GM23338 (cell line): ENCODE measurements around the gene SYT7. TPM values are rescaled to one million over a fixed set of nuclear protein-coding genes. Genes with fewer than 3 reads are reported as not detected.
A peak's percentile ranks its signal among the peaks of the same experiment; 100 is the strongest.

Experiments used
- ATAC-seq: fragments of 200-7000 bp; cut with Tn5 transposase; 3 replicates; pipeline ENCODE4 v1.9.1; 2020
- DNase-seq: peaks from one replicate; pipeline ENCODE4 v3.0.0-alpha.2; 2015; ENCODE audit warnings: low spot score
- H2AFZ ChIP-seq: fragments of 200-600 bp; sonication (generic); 2 replicates; pipeline ENCODE4 v1.8.0; 2016; ENCODE audit warnings: antibody characterized with exemption, mild to moderate bottlenecking, moderate library complexity
- H3F3A ChIP-seq: fragments of 200-600 bp; sonication (generic); replicated peaks from 2 replicates; pipeline ENCODE4 v1.8.0; 2017; ENCODE audit warnings: antibody characterized with exemption, mixed run types, low read depth
- H3K27ac ChIP-seq: fragments of 200-600 bp; sonication (generic); 2 replicates; pipeline ENCODE4 v1.6.1; 2016; ENCODE audit warnings: low read depth
- H3K27me3 ChIP-seq: fragments of 200-600 bp; sonication (generic); 2 replicates; pipeline ENCODE4 v1.8.0; 2016; ENCODE audit warnings: mild to moderate bottlenecking, mixed run types, moderate library complexity; ENCODE audit not compliant: insufficient read depth
- H3K36me3 ChIP-seq: fragments of 200-600 bp; sonication (generic); 2 replicates; pipeline ENCODE4 v1.8.0; 2016; ENCODE audit warnings: mild to moderate bottlenecking; ENCODE audit not compliant: insufficient read depth
- H3K4me1 ChIP-seq: fragments of 200-600 bp; sonication (generic); 2 replicates; pipeline ENCODE4 v1.8.0; 2016; ENCODE audit warnings: mild to moderate bottlenecking, moderate library complexity; ENCODE audit not compliant: insufficient read depth
- H3K4me2 ChIP-seq: fragments of 200-600 bp; sonication (generic); 2 replicates; pipeline ENCODE4 v1.7.1; 2017; ENCODE audit warnings: mixed run types
- H3K4me3 ChIP-seq: fragments of 200-600 bp; sonication (generic); 2 replicates; pipeline ENCODE4 v1.6.1; 2016; ENCODE audit warnings: mixed run types
- H3K79me2 ChIP-seq: fragments of 200-600 bp; sonication (generic); replicated peaks from 2 replicates; pipeline ENCODE4 v1.8.0; 2017; ENCODE audit warnings: mild to moderate bottlenecking; ENCODE audit not compliant: insufficient read depth
- H3K9me2 ChIP-seq: fragments of 200-600 bp; sonication (generic); 2 replicates; pipeline ENCODE4 v1.8.0; 2017; ENCODE audit not compliant: insufficient read depth
- H4K20me1 ChIP-seq: fragments of 200-600 bp; sonication (generic); replicated peaks from 2 replicates; pipeline ENCODE4 v1.8.0; 2017; ENCODE audit warnings: mild to moderate bottlenecking; ENCODE audit not compliant: insufficient read depth
- H3K27ac Mint-ChIP-seq: 2 replicates; pipeline ENCODE4 v1.8.0; 2020; ENCODE audit warnings: inconsistent platforms, mild to moderate bottlenecking, moderate library complexity, mixed read lengths
- H3K27me3 Mint-ChIP-seq: 3 replicates; pipeline ENCODE4 v1.8.0; 2022; ENCODE audit warnings: low read depth, mild to moderate bottlenecking, moderate library complexity, mixed read lengths, inconsistent platforms; ENCODE audit not compliant: insufficient read depth, poor library complexity
- H3K36me3 Mint-ChIP-seq: 3 replicates; pipeline ENCODE4 v1.8.0; 2021; ENCODE audit warnings: low read depth, mild to moderate bottlenecking, inconsistent platforms, moderate library complexity, mixed read lengths
- H3K4me1 Mint-ChIP-seq: 3 replicates; pipeline ENCODE4 v1.8.0; 2020; ENCODE audit warnings: mild to moderate bottlenecking, inconsistent platforms, mixed read lengths
- H3K4me3 Mint-ChIP-seq: 3 replicates; pipeline ENCODE4 v1.8.0; 2021; ENCODE audit warnings: moderate library complexity, mild to moderate bottlenecking, inconsistent platforms, mixed read lengths
- H3K9me3 Mint-ChIP-seq: 3 replicates; pipeline ENCODE4 v1.8.0; 2020; ENCODE audit warnings: moderate library complexity, mild to moderate bottlenecking, inconsistent platforms, mixed read lengths
- CREB1 ChIP-seq: fragments of 250-450 bp; sonication (Bioruptor Pico); IDR thresholded peaks from 2 replicates; pipeline ENCODE4 v1.5.0; 2020; ENCODE audit warnings: low read depth, mild to moderate bottlenecking, moderate library complexity
- EZH2 ChIP-seq: fragments of 200-600 bp; sonication (generic); IDR thresholded peaks from one replicate; pipeline ENCODE4 v1.8.0; 2017; ENCODE audit warnings: antibody characterized with exemption, mild to moderate bottlenecking, low read depth; ENCODE audit not compliant: unreplicated experiment
- JUNB ChIP-seq: IDR thresholded peaks from one replicate; pipeline ENCODE4 v1.6.1; 2016; ENCODE audit warnings: antibody characterized with exemption; ENCODE audit not compliant: unreplicated experiment
- POLR2AphosphoS5 ChIP-seq: IDR thresholded peaks from 2 replicates; pipeline ENCODE4 v1.6.1; 2016; ENCODE audit warnings: antibody characterized with exemption, low read depth
- STAT1 ChIP-seq: IDR thresholded peaks from one replicate; pipeline ENCODE4 v1.6.1; 2016; ENCODE audit warnings: antibody characterized with exemption; ENCODE audit not compliant: unreplicated experiment
- ZNF331 ChIP-seq: fragments of 250-450 bp; sonication (Bioruptor Pico); IDR thresholded peaks from 2 replicates; pipeline ENCODE4 v1.5.0; 2020; ENCODE audit warnings: low read depth, mild to moderate bottlenecking, moderate library complexity
- polyA plus RNA-seq: library from polyadenylated mRNA; unstranded; fragments of >200 nt; fragmentation: Nextera tagmentation; extraction: Ambion mirVana; gene quantifications from 2 replicates; pipeline ENCODE4 v1.2.1, GENCODE V29; 2016
- total RNA-seq: library from RNA; depleted of rRNA; stranded (reverse); fragments of >200 nt; shearing (Covaris generic); gene quantifications from 2 replicates; pipeline ENCODE4 v1.2.3, GENCODE V29; 2014
- TF ChIP-seq, protein P1 (sequence below), 2 experiments: fragments of 200-600 bp in 1 of 2; sonication (generic) in 1 of 2; conservative IDR thresholded peaks; 2 replicates each; pipeline versions ENCODE4 v1.5.1 to v1.6.1; 2016 to 2017; ENCODE audit warnings: antibody characterized with exemption in 2 of 2, low read depth in 2 of 2, mild to moderate bottlenecking in 2 of 2, moderate library complexity in 1 of 2
- TF ChIP-seq, protein P2 (sequence below): IDR thresholded peaks from 2 replicates; pipeline ENCODE4 v1.6.1; 2016; ENCODE audit warnings: antibody characterized with exemption
- TF ChIP-seq, protein P3 (sequence below): IDR thresholded peaks from one replicate; pipeline ENCODE4 v1.6.1; 2018; ENCODE audit warnings: antibody characterized with exemption; ENCODE audit not compliant: unreplicated experiment

The SYT7 gene
- total and polyA plus RNA-seq, 2 experiments from 2014 or later: 1.6 to 10.3 TPM

DNA sequence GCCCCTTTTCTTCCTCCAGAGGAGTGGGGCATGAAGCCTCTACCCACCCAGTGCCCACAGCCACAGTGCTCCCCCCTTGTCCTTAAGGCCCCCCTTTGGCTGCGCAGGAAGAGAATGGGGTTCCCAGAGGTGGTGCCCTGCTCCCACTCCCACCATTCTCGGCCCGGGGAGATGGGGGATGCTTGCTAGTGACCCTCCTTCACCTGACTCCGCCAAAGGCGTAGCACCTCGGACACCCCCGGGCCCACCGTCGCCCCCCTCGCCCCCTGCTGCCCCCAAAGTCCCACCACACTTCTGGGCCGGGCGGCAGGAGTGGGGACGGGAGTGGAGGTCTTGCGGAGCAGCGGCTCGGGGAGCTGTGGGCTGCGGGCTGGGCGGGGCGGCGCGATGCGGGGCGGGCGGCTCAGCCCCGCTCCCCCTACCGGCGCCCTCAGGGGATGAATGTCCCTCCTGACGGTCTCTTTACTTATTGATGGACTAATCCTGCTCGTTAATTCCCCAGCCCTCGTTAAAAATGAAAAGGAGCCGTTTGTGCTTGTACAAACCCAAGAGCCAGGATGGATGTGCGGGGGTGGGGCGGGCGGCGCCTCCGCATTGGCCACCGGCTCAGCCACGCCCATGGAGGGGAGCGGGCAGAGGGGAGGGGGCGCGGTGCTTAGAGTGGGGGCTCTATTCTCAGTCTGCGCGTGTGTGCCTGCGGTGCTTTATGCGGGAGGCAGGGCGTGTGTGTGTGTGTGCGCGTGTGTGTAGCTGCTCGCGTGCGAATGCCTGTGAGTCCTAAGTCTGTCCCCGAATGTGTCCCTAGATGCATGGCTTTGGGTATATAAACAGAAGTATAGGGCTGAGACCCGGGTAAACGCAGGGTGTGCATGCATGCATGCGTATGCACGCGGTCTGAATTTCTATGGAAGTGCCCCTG is 25.6 kb downstream of the SYT7 start:
- Mint-ChIP-seq H3K4me3 (peak overlapping the region; percentile 72), H3K27ac (no peak overlapping the region), H3K9me3 (no peaks in the 10 kb centered on the region; the same call in 2 of the 3 replicates), H3K27me3 (peaks cover 42% of the 10 kb centered on the region), H3K4me1 (peaks cover 49% of the 10 kb centered on the region), H3K36me3 (no peaks in the 10 kb centered on the region; the same call in 2 of the 3 replicates)
- peaks cover 10% of the 10 kb centered on the region; the same call in 1 of the 2 replicates for H3K4me1 ChIP-seq
- H3K79me2 ChIP-seq: no peaks in the 10 kb centered on the region
- peak overlapping the region; percentile 71 for H3K4me3 ChIP-seq
- H3K9me2 ChIP-seq: no peaks in the 10 kb centered on the region
- no peaks in the 10 kb centered on the region for H4K20me1 ChIP-seq
- peak; percentile 68 for DNase-seq
- peaks cover 17% of the 10 kb centered on the region for H3K27me3 ChIP-seq
- peak overlapping the region; percentile 93; the same call in 1 of the 2 replicates for H2AFZ ChIP-seq
- no peaks in the 10 kb centered on the region for H3F3A ChIP-seq
- no peak overlapping the region for H3K27ac ChIP-seq
- peak overlapping the region; percentile 91 for H3K4me2 ChIP-seq
- TF ChIP-seq, protein P1, sequence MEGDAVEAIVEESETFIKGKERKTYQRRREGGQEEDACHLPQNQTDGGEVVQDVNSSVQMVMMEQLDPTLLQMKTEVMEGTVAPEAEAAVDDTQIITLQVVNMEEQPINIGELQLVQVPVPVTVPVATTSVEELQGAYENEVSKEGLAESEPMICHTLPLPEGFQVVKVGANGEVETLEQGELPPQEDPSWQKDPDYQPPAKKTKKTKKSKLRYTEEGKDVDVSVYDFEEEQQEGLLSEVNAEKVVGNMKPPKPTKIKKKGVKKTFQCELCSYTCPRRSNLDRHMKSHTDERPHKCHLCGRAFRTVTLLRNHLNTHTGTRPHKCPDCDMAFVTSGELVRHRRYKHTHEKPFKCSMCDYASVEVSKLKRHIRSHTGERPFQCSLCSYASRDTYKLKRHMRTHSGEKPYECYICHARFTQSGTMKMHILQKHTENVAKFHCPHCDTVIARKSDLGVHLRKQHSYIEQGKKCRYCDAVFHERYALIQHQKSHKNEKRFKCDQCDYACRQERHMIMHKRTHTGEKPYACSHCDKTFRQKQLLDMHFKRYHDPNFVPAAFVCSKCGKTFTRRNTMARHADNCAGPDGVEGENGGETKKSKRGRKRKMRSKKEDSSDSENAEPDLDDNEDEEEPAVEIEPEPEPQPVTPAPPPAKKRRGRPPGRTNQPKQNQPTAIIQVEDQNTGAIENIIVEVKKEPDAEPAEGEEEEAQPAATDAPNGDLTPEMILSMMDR (conservative IDR thresholded peaks at IDR 0.05; ENCODE audit: low read depth in 2 of 2): peak in 1 of 2 experiments; percentile 37; a peak in 2 of 4 replicates
- TF ChIP-seq STAT1 (no peak), POLR2AphosphoS5 (0 out of 2 replicates have a peak, but pooled peaks have one; percentile 32)
- ATAC-seq: peak; percentile 76
- H3K36me3 ChIP-seq: no peaks in the 10 kb centered on the region

DNA sequence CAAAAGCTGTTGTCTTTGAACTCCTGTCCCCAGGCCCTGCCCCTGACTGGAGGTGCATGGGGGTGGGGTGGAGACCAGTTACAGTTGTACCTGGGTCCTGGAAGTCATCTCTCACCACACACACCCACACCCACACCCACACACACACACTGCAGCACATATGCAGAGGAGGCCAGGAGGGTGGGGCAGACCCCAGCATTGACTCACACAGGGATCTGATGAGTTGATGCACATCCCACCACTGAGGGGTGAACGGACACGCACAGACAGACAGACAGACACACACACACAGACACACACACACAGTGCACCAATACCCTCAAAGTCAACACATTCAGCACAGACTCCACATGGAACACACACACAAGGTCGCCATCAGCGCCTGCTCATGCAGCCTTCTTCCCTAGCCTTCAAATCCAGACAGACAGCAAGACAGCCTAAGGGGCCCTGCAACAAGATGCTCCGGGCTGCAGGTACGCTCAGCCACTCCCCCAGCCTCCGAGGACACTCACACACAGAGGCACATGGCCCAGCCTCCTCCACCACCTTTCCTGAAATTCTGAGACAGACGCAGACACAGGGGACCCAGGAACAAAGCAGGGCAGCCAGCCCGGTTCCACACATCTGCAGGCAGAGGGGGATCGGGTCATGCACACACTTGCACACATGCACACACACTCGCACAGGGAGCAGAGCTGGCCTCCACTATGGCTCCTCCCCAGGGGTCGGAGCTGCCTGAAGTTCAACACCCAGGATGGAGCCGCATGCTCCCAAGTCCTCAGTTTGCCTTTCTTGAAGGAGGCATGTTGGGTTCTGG is 26.5 kb downstream of the SYT7 start:
- Histone ChIP-seq H3K79me2 (no peaks in the 10 kb centered on the region), H3K4me2 (peak overlapping the region; percentile 91), H3K27me3 (peaks cover 17% of the 10 kb centered on the region), H3F3A (no peaks in the 10 kb centered on the region), H3K27ac (no peak overlapping the region), H3K9me2 (no peaks in the 10 kb centered on the region), H4K20me1 (no peaks in the 10 kb centered on the region), H3K36me3 (no peaks in the 10 kb centered on the region), H3K4me3 (peak overlapping the region; percentile 71), H3K4me1 (peaks cover 10% of the 10 kb centered on the region; the same call in 1 of the 2 replicates), H2AFZ (no peak overlapping the region; the same call in 1 of the 2 replicates)
- H3K27me3 Mint-ChIP-seq: peaks cover 42% of the 10 kb centered on the region
- ATAC-seq (peak; percentile 9), DNase-seq (no peak)
- no peaks in the 10 kb centered on the region; the same call in 2 of the 3 replicates for H3K9me3 Mint-ChIP-seq
- peaks cover 54% of the 10 kb centered on the region for H3K4me1 Mint-ChIP-seq
- H3K4me3 Mint-ChIP-seq: peak overlapping the region; percentile 45
- TF ChIP-seq, protein P2, sequence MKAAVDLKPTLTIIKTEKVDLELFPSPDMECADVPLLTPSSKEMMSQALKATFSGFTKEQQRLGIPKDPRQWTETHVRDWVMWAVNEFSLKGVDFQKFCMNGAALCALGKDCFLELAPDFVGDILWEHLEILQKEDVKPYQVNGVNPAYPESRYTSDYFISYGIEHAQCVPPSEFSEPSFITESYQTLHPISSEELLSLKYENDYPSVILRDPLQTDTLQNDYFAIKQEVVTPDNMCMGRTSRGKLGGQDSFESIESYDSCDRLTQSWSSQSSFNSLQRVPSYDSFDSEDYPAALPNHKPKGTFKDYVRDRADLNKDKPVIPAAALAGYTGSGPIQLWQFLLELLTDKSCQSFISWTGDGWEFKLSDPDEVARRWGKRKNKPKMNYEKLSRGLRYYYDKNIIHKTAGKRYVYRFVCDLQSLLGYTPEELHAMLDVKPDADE: no peak
- TF ChIP-seq ZNF331 (CRISPR knock-in tag) (no peak), JUNB (no peak), CREB1 (CRISPR knock-in tag) (no peak), EZH2 (no peak)
- TF ChIP-seq, protein P1 (conservative IDR thresholded peaks at IDR 0.05; ENCODE audit: low read depth in 2 of 2): no peak
- TF ChIP-seq, protein P3, sequence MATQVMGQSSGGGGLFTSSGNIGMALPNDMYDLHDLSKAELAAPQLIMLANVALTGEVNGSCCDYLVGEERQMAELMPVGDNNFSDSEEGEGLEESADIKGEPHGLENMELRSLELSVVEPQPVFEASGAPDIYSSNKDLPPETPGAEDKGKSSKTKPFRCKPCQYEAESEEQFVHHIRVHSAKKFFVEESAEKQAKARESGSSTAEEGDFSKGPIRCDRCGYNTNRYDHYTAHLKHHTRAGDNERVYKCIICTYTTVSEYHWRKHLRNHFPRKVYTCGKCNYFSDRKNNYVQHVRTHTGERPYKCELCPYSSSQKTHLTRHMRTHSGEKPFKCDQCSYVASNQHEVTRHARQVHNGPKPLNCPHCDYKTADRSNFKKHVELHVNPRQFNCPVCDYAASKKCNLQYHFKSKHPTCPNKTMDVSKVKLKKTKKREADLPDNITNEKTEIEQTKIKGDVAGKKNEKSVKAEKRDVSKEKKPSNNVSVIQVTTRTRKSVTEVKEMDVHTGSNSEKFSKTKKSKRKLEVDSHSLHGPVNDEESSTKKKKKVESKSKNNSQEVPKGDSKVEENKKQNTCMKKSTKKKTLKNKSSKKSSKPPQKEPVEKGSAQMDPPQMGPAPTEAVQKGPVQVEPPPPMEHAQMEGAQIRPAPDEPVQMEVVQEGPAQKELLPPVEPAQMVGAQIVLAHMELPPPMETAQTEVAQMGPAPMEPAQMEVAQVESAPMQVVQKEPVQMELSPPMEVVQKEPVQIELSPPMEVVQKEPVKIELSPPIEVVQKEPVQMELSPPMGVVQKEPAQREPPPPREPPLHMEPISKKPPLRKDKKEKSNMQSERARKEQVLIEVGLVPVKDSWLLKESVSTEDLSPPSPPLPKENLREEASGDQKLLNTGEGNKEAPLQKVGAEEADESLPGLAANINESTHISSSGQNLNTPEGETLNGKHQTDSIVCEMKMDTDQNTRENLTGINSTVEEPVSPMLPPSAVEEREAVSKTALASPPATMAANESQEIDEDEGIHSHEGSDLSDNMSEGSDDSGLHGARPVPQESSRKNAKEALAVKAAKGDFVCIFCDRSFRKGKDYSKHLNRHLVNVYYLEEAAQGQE: no peak
- no peaks in the 10 kb centered on the region; the same call in 2 of the 3 replicates for H3K36me3 Mint-ChIP-seq
- no peak overlapping the region for H3K27ac Mint-ChIP-seq
